GM12873 (cell line): ENCODE data around the gene VPS9D1.

ENCODE experiments used
- CTCF ChIP-seq: IDR thresholded peaks from 2 replicates; pipeline ENCODE4 v1.5.1; 2012; ENCODE audit warnings: low read depth, mild to moderate bottlenecking, moderate library complexity, low read length, control low read depth; ENCODE audit not compliant: insufficient read depth; ENCODE audit errors: missing control alignments

Gene VPS9D1

GRCh38 chr16:89687092-89687940, 33.4 kb downstream of the VPS9D1 start:
- TF ChIP-seq CTCF: no peak

- TF ChIP-seq CTCF: no peak
These were observed 34.1 kb downstream of the VPS9D1 start, which contains the start of gene CDK10 for GRCh38 chr16:89686520-89687091. CDK10 (plus strand) TSS chr16:89686689; CDS start chr16:89686711, 22 bp downstream.

- no peak for TF ChIP-seq CTCF
These were observed 34.8 kb downstream of the VPS9D1 start for GRCh38 chr16:89685916-89686315.

GRCh38 chr16:89678258-89678657, 42.4 kb downstream of the VPS9D1 start:
- TF ChIP-seq CTCF: no peak

GRCh38 chr16:89672177-89672941, 48.3 kb downstream of the VPS9D1 start:
- no peak for TF ChIP-seq CTCF

GRCh38 chr16:89670496-89671431, 49.9 kb downstream of the VPS9D1 start:
- no peak for TF ChIP-seq CTCF
